Measurements from ENCODE around the gene DPY30.
"Not testable (repeated sequence)": the region's sequence is repeated elsewhere in the genome, so short reads cannot be mapped to it uniquely, and the experiment has no call there.

DPY30 gene

GRCh38 chr2:32039447-32040219, at the start of gene DPY30:
Gene DPY30, minus strand, starts transcription at chr2:32039805. Its CDS starts 349 bp downstream, at chr2:32039456.
- DNase-seq: peak; percentile 71

DNA sequence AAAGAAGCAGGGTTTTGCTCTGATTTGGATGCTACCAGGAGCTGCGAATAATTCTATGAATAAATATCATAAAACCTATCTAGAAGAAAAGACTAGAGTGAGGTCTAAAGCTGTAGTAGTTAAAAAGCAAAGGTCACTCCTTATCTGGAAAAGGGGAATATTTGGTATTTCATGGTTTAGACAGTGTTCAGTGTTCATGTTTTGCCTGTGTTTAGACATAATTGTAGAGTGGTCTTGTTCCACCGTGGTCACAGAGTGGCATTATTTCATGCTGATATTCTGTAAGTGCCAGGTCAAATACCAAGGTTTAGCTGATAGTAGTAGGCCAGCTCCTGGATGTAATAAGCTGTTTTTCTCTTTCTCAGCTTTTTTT, 34.5 kb upstream of the DPY30 start:
- no peak for DNase-seq

GRCh38 chr2:32067549-32067948, 27.9 kb upstream of the DPY30 start:
- DNase-seq: no peak

GRCh38 chr2:32064713-32065112, 25.1 kb upstream of the DPY30 start:
- no peak for DNase-seq

GRCh38 chr2:32064021-32064601, 24.5 kb upstream of the DPY30 start:
- DNase-seq: no peak

- peak; percentile 99 for DNase-seq
Measured at GRCh38 chr2:32063310-32064020, 23.9 kb upstream of the DPY30 start, which contains the start of gene SPAST. Gene SPAST, plus strand, starts transcription at chr2:32063556. Its CDS starts 276 bp downstream, at chr2:32063832.

DNA sequence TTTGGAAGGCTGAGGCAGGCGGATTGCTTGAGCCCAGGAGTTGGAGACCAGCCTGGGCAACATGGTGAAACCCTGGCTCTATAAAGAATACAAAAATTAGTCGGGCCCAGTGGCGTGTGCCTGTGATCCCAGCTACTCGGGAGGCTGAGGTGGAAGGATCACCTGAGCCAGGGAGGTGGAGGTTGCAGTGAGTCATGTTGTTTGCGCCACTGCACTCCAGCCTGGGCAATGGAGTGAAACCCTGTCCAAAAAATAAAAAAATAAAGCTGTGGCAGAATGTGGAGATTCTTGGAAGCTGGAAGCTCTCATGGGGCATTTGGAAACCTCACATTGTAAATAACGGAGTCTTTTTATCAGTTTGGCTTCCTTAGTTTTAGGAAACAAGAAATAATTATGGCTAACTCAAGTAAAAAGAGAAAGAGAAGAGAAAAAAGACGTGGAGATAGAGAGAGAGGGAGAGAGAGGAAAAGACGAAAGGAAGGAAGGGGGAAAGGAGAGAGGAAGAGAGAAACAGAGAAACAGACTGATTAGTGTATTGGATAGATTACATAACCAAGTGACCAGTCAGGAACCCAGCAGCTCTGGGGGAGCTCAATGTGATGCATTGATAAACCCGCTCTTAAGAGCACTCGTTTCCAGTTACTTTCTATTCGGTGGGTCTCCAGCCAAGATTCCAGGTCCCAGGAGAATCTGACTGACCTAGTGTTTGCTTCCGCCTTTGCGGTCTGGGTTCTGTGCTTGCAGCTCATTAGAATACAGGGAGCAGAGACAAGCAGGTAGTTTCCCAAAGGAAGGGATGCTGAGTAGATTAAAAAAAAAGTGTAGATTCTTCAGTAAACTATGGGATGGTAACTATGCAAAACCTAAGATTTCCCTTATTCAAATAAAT, 22.6 kb upstream of the DPY30 start:
- DNase-seq: no peak

- DNase-seq: no peak
Measured at GRCh38 chr2:32061430-32061829, 21.8 kb upstream of the DPY30 start.

- no peak for DNase-seq
Measured at GRCh38 chr2:32060266-32060665, 20.7 kb upstream of the DPY30 start.

GRCh38 chr2:32058130-32058529, 18.5 kb upstream of the DPY30 start:
- DNase-seq: no peak

- not testable (repeated sequence) for DNase-seq
Measured at GRCh38 chr2:32054583-32054982, 15.0 kb upstream of the DPY30 start.

DNA sequence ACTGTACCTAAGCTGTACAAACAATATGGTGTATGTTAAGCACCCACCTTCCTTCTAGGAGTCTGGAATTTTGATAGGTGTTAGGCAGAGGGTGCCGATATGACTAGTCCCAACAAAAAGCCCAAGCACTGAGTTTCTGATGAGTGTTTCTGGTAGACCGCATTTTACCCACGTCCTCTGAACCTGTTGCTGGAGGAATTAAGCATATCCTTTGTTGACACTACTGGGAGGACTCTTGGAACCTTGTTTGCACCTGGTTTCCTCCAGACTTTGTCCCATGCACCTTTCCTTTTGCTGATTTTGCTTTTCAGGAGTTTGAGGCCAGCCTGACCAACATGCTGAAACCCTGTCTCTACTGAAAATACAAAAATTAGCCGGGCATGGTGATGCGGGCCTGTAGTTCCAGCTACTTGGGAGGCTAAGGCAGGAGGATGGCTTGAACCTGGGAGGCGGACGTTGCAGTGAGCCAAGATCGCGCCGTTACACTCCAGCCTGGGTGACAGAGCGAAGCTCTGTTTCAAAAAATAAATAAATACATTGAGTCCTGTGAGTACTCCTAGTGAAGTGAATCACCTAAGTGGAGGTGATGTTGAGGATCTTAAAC, 12.3 kb upstream of the DPY30 start:
- DNase-seq: no peak

DNA sequence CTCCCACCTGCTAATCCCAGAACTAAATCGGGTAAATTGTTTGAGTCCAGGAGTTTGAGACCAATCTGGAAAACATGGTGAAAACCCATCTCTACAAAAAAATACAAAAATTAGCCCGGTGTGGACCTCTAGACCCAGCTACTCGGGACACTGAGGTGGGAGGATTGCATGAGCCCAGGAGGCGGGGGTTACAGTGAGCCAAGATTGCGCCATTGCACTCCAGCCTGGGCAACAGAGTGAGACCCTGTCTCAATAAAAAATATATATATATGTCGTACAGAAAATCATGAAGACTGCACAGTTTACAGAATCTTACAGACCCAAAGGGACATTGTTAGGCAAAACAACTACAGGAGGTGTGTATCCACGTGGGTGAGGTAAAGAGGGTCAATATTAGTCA, 4.0 kb upstream of the DPY30 start:
- no peak for DNase-seq

DNA sequence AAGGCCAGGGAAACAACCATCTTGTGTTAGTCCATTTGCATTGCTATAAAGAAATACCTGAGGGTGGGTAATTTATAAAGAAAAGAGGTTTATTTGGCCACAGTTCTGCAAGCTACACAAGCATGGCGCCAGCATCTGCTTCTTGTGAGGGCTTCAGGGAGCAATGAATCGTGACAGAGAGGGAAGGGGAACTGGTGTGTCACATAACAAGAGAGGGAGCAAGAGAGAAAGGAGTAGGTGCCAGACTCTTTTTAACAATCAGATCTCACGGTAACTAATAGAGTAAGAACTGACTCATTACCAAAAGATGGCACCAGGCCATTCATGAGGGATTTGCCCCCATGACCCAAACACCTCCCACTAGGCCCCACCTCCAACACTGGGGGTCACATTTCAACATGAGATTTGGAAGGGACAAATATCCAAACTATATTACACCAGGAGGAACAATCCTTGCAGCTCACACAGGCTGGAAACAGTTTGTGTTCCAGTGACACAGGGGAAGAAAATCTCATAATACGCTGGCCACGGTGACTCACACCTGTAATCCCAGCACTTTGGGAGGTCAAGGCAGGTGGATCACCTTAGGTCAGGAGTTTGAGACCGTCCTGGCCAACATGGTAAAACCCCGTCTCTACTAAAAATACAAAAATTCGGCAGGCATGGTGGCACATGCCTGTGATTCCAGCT, 5.3 kb downstream of the DPY30 start:
- not testable (repeated sequence) for DNase-seq

DNA sequence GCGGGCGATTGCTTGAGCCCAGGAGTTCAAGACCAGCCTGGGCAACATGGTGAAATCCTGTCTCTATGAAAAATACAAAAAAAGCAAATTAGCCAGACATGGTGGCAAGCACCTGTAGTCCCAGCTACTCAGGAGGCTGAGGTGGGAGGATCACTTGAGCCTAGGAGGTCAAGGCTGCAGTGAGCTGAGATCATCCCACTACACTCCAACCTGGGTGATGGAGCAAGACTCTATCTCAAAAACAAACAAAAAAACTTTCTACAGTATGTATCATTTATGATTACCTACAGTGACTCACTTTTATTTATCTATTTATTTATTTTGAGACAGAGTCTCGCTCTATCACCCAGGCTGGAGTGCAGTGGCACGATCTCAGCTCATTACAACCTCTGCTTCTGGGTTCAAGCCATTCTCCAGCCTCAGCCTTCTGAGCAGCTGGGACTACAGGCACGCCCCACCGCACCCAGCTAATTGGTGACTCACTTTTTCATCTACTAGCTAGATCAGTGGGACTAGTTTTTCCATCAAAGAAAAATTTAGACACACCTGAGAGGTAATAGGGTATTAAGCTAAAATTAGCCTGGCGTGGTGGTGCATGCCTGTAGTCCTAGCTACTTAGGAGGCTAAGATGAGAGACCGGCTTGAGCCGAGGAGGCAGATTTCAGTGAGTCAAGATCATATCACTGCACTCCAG, 20.7 kb downstream of the DPY30 start:
- DNase-seq: not testable (repeated sequence)

DNA sequence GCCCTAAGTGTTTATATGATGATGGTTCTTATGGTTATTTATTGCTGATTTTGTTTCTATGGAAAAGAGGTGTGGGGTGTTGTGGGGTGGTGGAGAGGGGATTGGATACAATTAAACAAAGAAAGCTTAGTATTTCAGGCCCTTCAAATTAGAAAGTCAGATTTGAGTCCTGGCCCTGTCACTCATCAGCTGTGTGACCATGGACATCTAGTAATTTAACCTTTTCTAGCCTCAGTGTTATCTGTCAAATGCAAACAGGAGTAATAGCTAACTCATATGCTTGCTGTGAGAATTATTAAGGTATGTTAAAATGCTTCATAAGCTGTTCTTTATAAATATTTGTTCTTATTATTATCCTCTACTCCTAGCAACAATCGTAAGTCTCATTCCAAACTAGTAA, 26.7 kb downstream of the DPY30 start:
- DNase-seq: no peak

DNA sequence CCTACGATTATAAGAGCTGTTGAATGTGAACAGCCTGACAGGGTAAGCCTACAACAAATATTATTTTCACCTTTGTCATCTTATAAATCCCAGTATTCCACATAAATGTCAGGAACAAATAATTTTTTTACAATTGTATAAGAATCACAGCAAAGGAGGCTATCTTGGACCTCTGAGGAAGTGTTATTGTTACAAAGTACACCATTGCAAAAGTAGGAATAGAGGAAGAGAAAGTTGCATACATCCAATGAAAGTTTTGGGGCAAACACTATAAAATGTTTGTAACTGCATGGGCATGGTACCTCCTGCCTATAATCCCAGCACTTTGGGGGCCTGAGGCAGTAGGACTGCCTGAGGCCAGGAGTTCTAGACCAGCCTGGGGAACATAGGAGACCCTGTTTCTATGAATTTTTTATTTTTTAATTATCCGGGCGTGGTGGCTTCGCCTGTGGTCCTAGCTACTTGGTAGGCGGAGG, 28.1 kb downstream of the DPY30 start:
- no peak for DNase-seq

DNA sequence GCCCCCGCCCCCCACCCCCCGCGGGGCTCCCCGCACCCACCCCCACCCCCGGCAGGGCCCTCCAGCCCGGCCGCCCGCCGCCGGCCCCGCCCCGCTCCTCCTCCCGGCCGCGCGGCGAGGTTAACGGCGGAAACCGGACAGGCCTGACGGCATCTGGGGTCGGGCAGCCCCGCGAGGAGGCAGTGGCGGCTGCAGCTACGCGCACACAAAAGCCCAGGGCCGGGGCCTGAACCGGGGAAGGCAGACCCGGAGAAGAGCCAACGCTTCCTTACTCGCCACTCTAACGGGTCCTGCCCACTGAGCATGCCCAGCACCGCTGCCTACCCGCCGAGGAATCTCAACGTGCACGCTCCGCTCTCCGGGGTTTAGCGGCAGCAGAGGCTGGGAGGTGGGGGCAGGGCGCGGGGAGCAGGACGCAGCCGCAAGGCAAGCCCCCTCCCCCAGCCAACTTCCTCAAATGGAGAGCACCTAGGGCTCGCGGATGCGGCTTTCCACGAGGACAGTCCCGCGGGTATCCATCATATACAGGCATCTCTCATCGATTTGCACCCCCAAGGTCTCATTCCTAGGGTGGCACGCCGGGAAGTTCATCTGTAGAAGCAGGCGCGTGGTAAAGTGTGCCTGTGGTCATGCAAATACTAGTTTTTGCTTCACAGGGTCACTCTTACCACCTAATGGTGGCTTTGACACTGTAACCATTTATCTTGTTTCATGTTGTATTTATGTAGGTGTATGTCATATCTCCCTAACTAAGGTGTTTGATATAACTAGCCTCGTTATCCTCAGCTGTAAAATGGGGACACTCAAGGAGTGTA, 28.7 kb downstream of the DPY30 start, which contains the start of gene MEMO1:
MEMO1 (minus strand) TSS at position 339 of the 815 bp plus-strand sequence. CDS start 761 bp downstream, outside the sequence.
- peak; percentile 85 for DNase-seq

DNA sequence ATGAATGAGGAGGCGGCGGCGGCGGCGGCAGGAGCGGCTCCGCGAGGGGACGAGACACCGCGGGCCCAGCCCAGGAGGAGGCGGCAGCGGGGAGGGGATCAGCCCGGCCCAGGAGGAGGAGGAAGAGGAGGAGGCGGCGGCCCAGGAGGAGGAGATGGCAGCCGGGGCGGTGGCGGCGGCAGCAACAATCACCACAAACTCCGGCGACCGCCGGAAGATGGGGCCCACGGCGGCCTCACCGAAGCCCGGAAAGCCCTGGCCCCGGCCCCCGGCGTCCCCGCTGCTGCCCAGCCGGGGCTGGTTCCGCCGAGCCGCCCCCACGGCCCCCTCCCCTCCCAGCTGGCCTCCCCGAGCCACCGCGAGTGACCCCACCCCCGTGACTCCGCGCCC, 29.3 kb downstream of the DPY30 start:
- DNase-seq: not testable (repeated sequence)
